HepG2 (cell line): ENCODE measurements around the gene SDR42E2. TPM values are rescaled to one million over a fixed set of nuclear protein-coding genes. Genes with fewer than 3 reads are reported as not detected.

Experiments used
- ARID2 ChIP-seq: sonication (generic); formaldehyde crosslinking; IDR thresholded peaks from 2 replicates; pipeline ENCODE4 v1.8.1; 2022; ENCODE audit warnings: mild to moderate bottlenecking, missing genetic modification reagents, borderline replicate concordance
- DNMT1 ChIP-seq: sonication (generic); formaldehyde crosslinking; IDR thresholded peaks from 2 replicates; pipeline ENCODE4 v1.5.1; 2020; ENCODE audit warnings: mild to moderate bottlenecking, missing genetic modification reagents
- HIVEP1 ChIP-seq: sonication (generic); formaldehyde crosslinking; IDR thresholded peaks from 2 replicates; pipeline ENCODE4 v1.4.0; 2020; ENCODE audit warnings: mild to moderate bottlenecking, missing genetic modification reagents
- IKZF5 ChIP-seq: IDR thresholded peaks from 2 replicates; pipeline ENCODE4 v1.6.1; 2018; ENCODE audit warnings: missing genetic modification reagents, mild to moderate bottlenecking, missing compliant biosample characterization
- NR2F2 ChIP-seq: IDR thresholded peaks from 2 replicates; pipeline ENCODE4 v1.6.1; 2012; ENCODE audit warnings: low read depth, inconsistent platforms, borderline replicate concordance
- RERE ChIP-seq: IDR thresholded peaks from 2 replicates; pipeline ENCODE4 v1.6.1; 2016; ENCODE audit warnings: low read depth, missing genetic modification reagents, missing compliant biosample characterization
- SETDB1 ChIP-seq: sonication (generic); formaldehyde crosslinking; IDR thresholded peaks from 2 replicates; pipeline ENCODE4 v1.5.1; 2020; ENCODE audit warnings: missing genetic modification reagents, mild to moderate bottlenecking, borderline replicate concordance
- TFAP4 ChIP-seq: sonication (generic); IDR thresholded peaks from 2 replicates; pipeline ENCODE4 v1.6.1; 2016; ENCODE audit warnings: low read depth, borderline replicate concordance
- TSC22D2 ChIP-seq: sonication (generic); formaldehyde crosslinking; IDR thresholded peaks from 2 replicates; pipeline ENCODE4 v1.5.1; 2020; ENCODE audit warnings: missing genetic modification reagents, mild to moderate bottlenecking, borderline replicate concordance
- ZNF142 ChIP-seq: sonication (generic); formaldehyde crosslinking; IDR thresholded peaks from 2 replicates; pipeline ENCODE4 v1.4.0; 2020; ENCODE audit warnings: missing genetic modification reagents
- ZNF704 ChIP-seq: sonication (generic); formaldehyde crosslinking; IDR thresholded peaks from 2 replicates; pipeline ENCODE4 v1.8.1; 2023; ENCODE audit warnings: mild to moderate bottlenecking, inconsistent platforms, moderate library complexity, missing genetic modification reagents, borderline replicate concordance
- ZNF841 ChIP-seq: sonication (generic); formaldehyde crosslinking; IDR thresholded peaks from 2 replicates; pipeline ENCODE4 v1.8.1; 2023; ENCODE audit warnings: missing genetic modification reagents, borderline replicate concordance
- polyA plus RNA-seq, 8 experiments: library from polyadenylated mRNA; depleted of rRNA in 3 of 8; stranded (reverse) in 7 of 8; unstranded in 1 of 8; fragments of >200 nt; fragmentation: Illumina TruSeq in 4 of 8; extraction: Trizol in 4 of 8; gene quantifications; 2 replicates each; pipeline versions ENCODE4 v1.2.1 to v1.2.3, GENCODE V29; 2011 to 2016; ENCODE audit warnings: low read depth in 4 of 8, missing spikeins in 1 of 8, mixed read lengths in 1 of 8; ENCODE audit not compliant: insufficient read depth in 1 of 8
- total RNA-seq, 5 experiments: library from RNA; depleted of rRNA; stranded (reverse); fragments of >200 nt; fragmentation: Illumina TruSeq; extraction: Trizol; gene quantifications; 2 replicates each; pipeline ENCODE4 v1.2.3, GENCODE V29; 2016; ENCODE audit warnings: low read depth in 1 of 5

SDR42E2 gene
- total and polyA plus RNA-seq, 2 of the 13 experiments (the other 11 are each of a cell fraction or from before 2014, with no cell fraction given), result 0.05 to 0.11 TPM

GRCh38 chr16:22192261-22193062 is 30.2 kb downstream of the SDR42E2 start (continued):
- 0 out of 2 replicates have a peak, but pooled peaks have one; percentile 66 for TF ChIP-seq ZNF704 (CRISPR knock-in tag)
- TF ChIP-seq ZNF841 (CRISPR knock-in tag), result no peak
- TF ChIP-seq SETDB1 (CRISPR knock-in tag), result no peak
- no peak for TF ChIP-seq NR2F2
- no peak; the same call in 1 of the 2 replicates for TF ChIP-seq TSC22D2 (CRISPR knock-in tag)
- TF ChIP-seq TFAP4, result peak; percentile 94
- peak; percentile 98 for TF ChIP-seq IKZF5 (CRISPR knock-in tag)
- TF ChIP-seq HIVEP1 (CRISPR knock-in tag), result no peak; the same call in 1 of the 2 replicates
- peak; percentile 97; the same call in 1 of the 2 replicates for TF ChIP-seq ARID2 (CRISPR knock-in tag)
- 0 out of 2 replicates have a peak, but pooled peaks have one; percentile 57 for TF ChIP-seq ZNF142 (CRISPR knock-in tag)
- TF ChIP-seq DNMT1 (CRISPR knock-in tag), result no peak
- peak; percentile 57; the same call in 1 of the 2 replicates for TF ChIP-seq RERE
